ENCODE results near the gene TMEM168.
"Not testable (repeated sequence)": the region's sequence is repeated elsewhere in the genome, so short reads cannot be mapped to it uniquely, and the experiment has no call there.

GRCh38 chr7:112835928-112836327 lies 45.7 kb upstream of the TMEM168 start:
- TF ChIP-seq, protein P1, sequence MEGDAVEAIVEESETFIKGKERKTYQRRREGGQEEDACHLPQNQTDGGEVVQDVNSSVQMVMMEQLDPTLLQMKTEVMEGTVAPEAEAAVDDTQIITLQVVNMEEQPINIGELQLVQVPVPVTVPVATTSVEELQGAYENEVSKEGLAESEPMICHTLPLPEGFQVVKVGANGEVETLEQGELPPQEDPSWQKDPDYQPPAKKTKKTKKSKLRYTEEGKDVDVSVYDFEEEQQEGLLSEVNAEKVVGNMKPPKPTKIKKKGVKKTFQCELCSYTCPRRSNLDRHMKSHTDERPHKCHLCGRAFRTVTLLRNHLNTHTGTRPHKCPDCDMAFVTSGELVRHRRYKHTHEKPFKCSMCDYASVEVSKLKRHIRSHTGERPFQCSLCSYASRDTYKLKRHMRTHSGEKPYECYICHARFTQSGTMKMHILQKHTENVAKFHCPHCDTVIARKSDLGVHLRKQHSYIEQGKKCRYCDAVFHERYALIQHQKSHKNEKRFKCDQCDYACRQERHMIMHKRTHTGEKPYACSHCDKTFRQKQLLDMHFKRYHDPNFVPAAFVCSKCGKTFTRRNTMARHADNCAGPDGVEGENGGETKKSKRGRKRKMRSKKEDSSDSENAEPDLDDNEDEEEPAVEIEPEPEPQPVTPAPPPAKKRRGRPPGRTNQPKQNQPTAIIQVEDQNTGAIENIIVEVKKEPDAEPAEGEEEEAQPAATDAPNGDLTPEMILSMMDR (IDR thresholded peaks at IDR 0.05), result not testable (repeated sequence)
- not testable (repeated sequence) for TF ChIP-seq POLR2A (IDR thresholded peaks at IDR 0.05)

All from right lobe of liver (tissue), 4 donors.